DND-41 (cell line): ENCODE results near the gene TRMT11.

Experiments used
- ATAC-seq: fragments of 200-7000 bp; cut with Tn5 transposase; 3 replicates; pipeline ENCODE4 v1.9.1; 2021; ENCODE audit warnings: low read depth; ENCODE audit not compliant: insufficient read depth
- DNase-seq: peaks from one replicate; pipeline ENCODE4 v3.0.0-alpha.2; 2020
- H2AFZ ChIP-seq: 2 replicates; pipeline ENCODE4 v1.6.0; 2012; ENCODE audit warnings: low read depth, low read length
- H3K27ac ChIP-seq: 2 replicates; pipeline ENCODE4 v1.5.1; 2012; ENCODE audit warnings: low read length, inconsistent platforms
- H3K27me3 ChIP-seq: fragments of 200-600 bp; sonication (generic); 2 replicates; pipeline ENCODE4 v1.6.0; 2012; ENCODE audit warnings: low read length, mild to moderate bottlenecking, inconsistent platforms; ENCODE audit not compliant: insufficient read depth, poor library complexity
- H3K36me3 ChIP-seq: 2 replicates; pipeline ENCODE4 v1.5.1; 2012; ENCODE audit warnings: low read length, inconsistent platforms; ENCODE audit not compliant: insufficient read depth
- H3K4me1 ChIP-seq: 2 replicates; pipeline ENCODE4 v1.5.1; 2012; ENCODE audit warnings: mild to moderate bottlenecking, low read length; ENCODE audit not compliant: insufficient read depth
- H3K4me2 ChIP-seq: 2 replicates; pipeline ENCODE4 v1.6.0; 2012; ENCODE audit warnings: mild to moderate bottlenecking, moderate library complexity, low read length, inconsistent platforms; ENCODE audit not compliant: insufficient read depth
- H3K4me3 ChIP-seq, 2 experiments: fragments of 200-600 bp in 1 of 2; shearing (Covaris generic) in 1 of 2; 2 replicates each; pipeline ENCODE4 v1.5.1; 2012 to 2016; ENCODE audit warnings: inconsistent platforms in 2 of 2, low read length in 2 of 2, mild to moderate bottlenecking in 2 of 2, low read depth in 1 of 2, moderate library complexity in 1 of 2
- H3K79me2 ChIP-seq: 2 replicates; pipeline ENCODE4 v1.6.0; 2012; ENCODE audit warnings: low read length, inconsistent platforms; ENCODE audit not compliant: insufficient read depth
- H3K9ac ChIP-seq: 2 replicates; pipeline ENCODE4 v1.6.0; 2012; ENCODE audit warnings: low read depth, mild to moderate bottlenecking, inconsistent platforms, low read length, moderate library complexity
- H3K9me3 ChIP-seq: 2 replicates; pipeline ENCODE4 v1.5.1; 2012; ENCODE audit warnings: low read length, moderate library complexity, mild to moderate bottlenecking, inconsistent platforms; ENCODE audit not compliant: insufficient read depth, severe bottlenecking
- H4K20me1 ChIP-seq: 2 replicates; pipeline ENCODE4 v1.6.0; 2012; ENCODE audit warnings: low read length; ENCODE audit not compliant: insufficient read depth
- CTCF ChIP-seq: IDR thresholded peaks from 2 replicates; pipeline ENCODE4 v1.5.1; 2012; ENCODE audit warnings: borderline replicate concordance, low read length, moderate library complexity, mild to moderate bottlenecking; ENCODE audit not compliant: poor library complexity, severe bottlenecking; ENCODE audit errors: extremely low read depth
- EZH2 ChIP-seq: IDR thresholded peaks from 3 replicates; pipeline ENCODE4 v1.6.1; 2012; ENCODE audit warnings: borderline replicate concordance, low read depth, mild to moderate bottlenecking, moderate library complexity, low read length, inconsistent platforms; ENCODE audit not compliant: severe bottlenecking

The TRMT11 gene

GRCh38 chr6:126050795-126051194 is 64.5 kb downstream of the TRMT11 start:
- Histone ChIP-seq H3K4me3 (no peak overlapping the region), H3K4me2 (no peak overlapping the region), H3K27ac (no peak overlapping the region), H3K9me3 (no peaks in the 10 kb centered on the region), H4K20me1 (no peaks in the 10 kb centered on the region), H3K79me2 (no peaks in the 10 kb centered on the region), H3K27me3 (no peaks in the 10 kb centered on the region), H3K9ac (no peak overlapping the region), H2AFZ (no peak overlapping the region), H3K36me3 (no peaks in the 10 kb centered on the region), H3K4me1 (no peaks in the 10 kb centered on the region)
- DNase-seq (no peak), ATAC-seq (no peak)
- TF ChIP-seq EZH2 (no peak), CTCF (no peak)

GRCh38 chr6:126051791-126052190 is 65.5 kb downstream of the TRMT11 start:
- ATAC-seq: no peak
- H3K9me3 ChIP-seq: no peaks in the 10 kb centered on the region

GRCh38 chr6:126052485-126052884 is 66.1 kb downstream of the TRMT11 start:
- no peak overlapping the region for H3K4me3 ChIP-seq
- H2AFZ ChIP-seq: no peak overlapping the region
- no peak overlapping the region for H3K9ac ChIP-seq
- H3K27ac ChIP-seq: no peak overlapping the region
- no peaks in the 10 kb centered on the region for H3K79me2 ChIP-seq
- no peaks in the 10 kb centered on the region for H3K4me1 ChIP-seq
- H4K20me1 ChIP-seq: no peaks in the 10 kb centered on the region
- ATAC-seq: no peak
- H3K27me3 ChIP-seq: no peaks in the 10 kb centered on the region
- TF ChIP-seq CTCF (no peak), EZH2 (no peak)
- no peak overlapping the region for H3K4me2 ChIP-seq
- no peak for DNase-seq
- H3K9me3 ChIP-seq: no peaks in the 10 kb centered on the region
- no peaks in the 10 kb centered on the region for H3K36me3 ChIP-seq

More at GRCh38 chr6:126051791-126052190, 65.5 kb downstream of the TRMT11 start:
- H3K4me3 ChIP-seq: no peak overlapping the region
- no peaks in the 10 kb centered on the region for H3K36me3 ChIP-seq
- no peaks in the 10 kb centered on the region for H3K4me1 ChIP-seq
- no peak for DNase-seq
- no peaks in the 10 kb centered on the region for H3K79me2 ChIP-seq
- no peaks in the 10 kb centered on the region for H4K20me1 ChIP-seq
- H3K27me3 ChIP-seq: no peaks in the 10 kb centered on the region
- H3K4me2 ChIP-seq: no peak overlapping the region
- H3K27ac ChIP-seq: no peak overlapping the region
- TF ChIP-seq EZH2 (no peak), CTCF (no peak)
- H3K9ac ChIP-seq: no peak overlapping the region
- H2AFZ ChIP-seq: no peak overlapping the region

DNA sequence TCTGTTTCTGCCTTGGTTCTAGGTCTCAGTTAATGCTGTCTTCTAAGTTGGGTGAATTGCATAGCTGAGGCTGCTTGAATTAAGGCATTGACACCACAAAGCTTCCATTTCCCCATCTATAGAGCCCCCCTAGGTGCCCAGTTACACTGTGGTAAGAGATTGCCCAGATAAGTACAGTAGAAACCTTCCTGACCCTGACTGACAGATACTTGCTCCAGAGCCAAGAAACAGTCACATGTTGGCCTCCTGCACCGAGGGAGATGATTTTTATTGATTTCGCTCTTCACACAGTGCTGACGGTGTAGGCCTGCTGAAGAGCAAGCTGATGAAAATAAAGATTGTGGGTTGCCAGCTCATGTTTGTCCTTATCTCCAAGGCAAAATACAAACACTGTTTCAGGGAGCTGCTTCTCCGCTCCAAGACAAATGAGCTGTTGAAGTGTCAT is 67.9 kb downstream of the TRMT11 start:
- Histone ChIP-seq H3K9ac (no peak overlapping the region), H3K79me2 (no peaks in the 10 kb centered on the region), H4K20me1 (no peaks in the 10 kb centered on the region), H3K27me3 (no peaks in the 10 kb centered on the region), H3K4me3 (no peak overlapping the region), H3K9me3 (no peaks in the 10 kb centered on the region), H3K27ac (no peak overlapping the region), H3K36me3 (no peaks in the 10 kb centered on the region), H2AFZ (no peak overlapping the region), H3K4me1 (no peaks in the 10 kb centered on the region), H3K4me2 (no peak overlapping the region)
- peak; percentile 50; the same call in 1 of the 3 replicates for ATAC-seq
- no peak for TF ChIP-seq EZH2
- no peak for DNase-seq
